Body of pancreas (tissue), 4 donors: ENCODE data around the gene MTMR1.

ENCODE experiments used
- CTCF ChIP-seq, 7 experiments: fragments of 450-650 bp in 4 of 7; fragments of 200-600 bp in 3 of 7; sonication (generic) in 3 of 7; IDR thresholded peaks; one replicate each; pipeline ENCODE4 v1.5.1; 2016 to 2019; ENCODE audit warnings: antibody characterized with exemption in 7 of 7
- POLR2A ChIP-seq, 3 donors: fragments of 450-650 bp; IDR thresholded peaks; one replicate each; pipeline ENCODE4 v1.6.1; 2016; ENCODE audit warnings: antibody characterized with exemption in 3 of 3, mild to moderate bottlenecking in 2 of 3

GRCh38 chrX:150694738-150695410 is 1.7 kb downstream of the MTMR1 start:
- TF ChIP-seq POLR2A (IDR thresholded peaks at IDR 0.05) = no peak
- TF ChIP-seq CTCF (IDR thresholded peaks at IDR 0.05) = no peak
